ENCODE measurements around the gene RELL2.

DNA sequence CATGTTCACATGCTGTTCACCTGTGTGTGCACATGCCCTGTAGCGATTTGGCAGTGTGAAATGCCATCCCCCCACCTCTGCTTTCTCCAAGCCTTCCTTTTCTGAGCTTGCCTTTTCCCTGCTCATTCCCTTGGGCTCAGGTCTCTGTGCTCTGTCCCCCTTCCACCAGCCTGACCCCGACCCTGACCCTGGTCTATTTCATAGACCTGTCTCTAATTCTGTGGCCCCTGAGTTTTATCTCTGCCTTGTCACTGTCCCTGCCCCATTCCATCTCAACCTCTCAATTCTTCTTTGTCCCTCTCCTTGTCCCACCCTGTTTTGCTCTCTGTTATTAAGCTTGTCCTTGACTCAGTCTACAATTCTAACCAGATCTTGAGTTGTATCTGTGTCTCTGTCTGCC is 44.5 kb downstream of the RELL2 start:
- TF ChIP-seq, protein P1, sequence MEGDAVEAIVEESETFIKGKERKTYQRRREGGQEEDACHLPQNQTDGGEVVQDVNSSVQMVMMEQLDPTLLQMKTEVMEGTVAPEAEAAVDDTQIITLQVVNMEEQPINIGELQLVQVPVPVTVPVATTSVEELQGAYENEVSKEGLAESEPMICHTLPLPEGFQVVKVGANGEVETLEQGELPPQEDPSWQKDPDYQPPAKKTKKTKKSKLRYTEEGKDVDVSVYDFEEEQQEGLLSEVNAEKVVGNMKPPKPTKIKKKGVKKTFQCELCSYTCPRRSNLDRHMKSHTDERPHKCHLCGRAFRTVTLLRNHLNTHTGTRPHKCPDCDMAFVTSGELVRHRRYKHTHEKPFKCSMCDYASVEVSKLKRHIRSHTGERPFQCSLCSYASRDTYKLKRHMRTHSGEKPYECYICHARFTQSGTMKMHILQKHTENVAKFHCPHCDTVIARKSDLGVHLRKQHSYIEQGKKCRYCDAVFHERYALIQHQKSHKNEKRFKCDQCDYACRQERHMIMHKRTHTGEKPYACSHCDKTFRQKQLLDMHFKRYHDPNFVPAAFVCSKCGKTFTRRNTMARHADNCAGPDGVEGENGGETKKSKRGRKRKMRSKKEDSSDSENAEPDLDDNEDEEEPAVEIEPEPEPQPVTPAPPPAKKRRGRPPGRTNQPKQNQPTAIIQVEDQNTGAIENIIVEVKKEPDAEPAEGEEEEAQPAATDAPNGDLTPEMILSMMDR (IDR thresholded peaks at IDR 0.05), result no peak
- TF ChIP-seq ZFX (IDR thresholded peaks at IDR 0.05; ENCODE audit: borderline replicate concordance), result no peak

Data from 22Rv1 (cell line).